Middle frontal gyrus (tissue), 1 donor: Measurements from ENCODE around the gene NUP93.

Experiments used
- DNase-seq: peaks from one replicate; pipeline ENCODE4 v3.0.0-alpha.2; 2015; ENCODE audit warnings: low spot score; ENCODE audit errors: extremely low spot score

NUP93 gene

GRCh38 chr16:56729735-56730662 lies at the start of gene NUP93:
Gene NUP93, plus strand, starts transcription at chr16:56730129. Its CDS starts 18,119 bp downstream, at chr16:56748248.
- peak; percentile 90 for DNase-seq

- peak; percentile 73 for DNase-seq
These were observed 47.8 kb upstream of the NUP93 start, which contains the start of gene MT1X for GRCh38 chr16:56681939-56682702. Gene MT1X, plus strand, starts transcription at chr16:56682470. Its CDS starts 71 bp downstream, at chr16:56682541.

- no peak for DNase-seq
These were observed 47.1 kb upstream of the NUP93 start for GRCh38 chr16:56682703-56683397.

GRCh38 chr16:56683424-56684172 lies 46.3 kb upstream of the NUP93 start:
- DNase-seq, result no peak

GRCh38 chr16:56684256-56684925 lies 45.5 kb upstream of the NUP93 start:
- no peak for DNase-seq

- no peak for DNase-seq
These were observed 44.9 kb upstream of the NUP93 start for GRCh38 chr16:56684926-56685590.

- DNase-seq, result no peak
These were observed 43.2 kb upstream of the NUP93 start for GRCh38 chr16:56686758-56687157.

- no peak for DNase-seq
These were observed 41.2 kb upstream of the NUP93 start for GRCh38 chr16:56688762-56689161.

- no peak for DNase-seq
These were observed 40.8 kb upstream of the NUP93 start for GRCh38 chr16:56689171-56689570.

GRCh38 chr16:56690420-56691122 lies 39.4 kb upstream of the NUP93 start:
- no peak for DNase-seq

- no peak for DNase-seq
These were observed 38.0 kb upstream of the NUP93 start for GRCh38 chr16:56691885-56692284.

- DNase-seq, result no peak
These were observed 34.7 kb upstream of the NUP93 start for GRCh38 chr16:56695246-56695645.

GRCh38 chr16:56697456-56698155 lies 32.3 kb upstream of the NUP93 start:
- DNase-seq, result no peak

GRCh38 chr16:56700195-56700594 lies 29.7 kb upstream of the NUP93 start:
- no peak for DNase-seq

- DNase-seq, result no peak
These were observed 29.3 kb upstream of the NUP93 start for GRCh38 chr16:56700631-56701030.

- DNase-seq, result no peak
These were observed 28.4 kb upstream of the NUP93 start for GRCh38 chr16:56701534-56701933.

- DNase-seq, result no peak
These were observed 27.1 kb upstream of the NUP93 start for GRCh38 chr16:56702836-56703235.
